ENCODE measurements around the gene DAGLB. TPM values are rescaled to one million over a fixed set of nuclear protein-coding genes. Genes with fewer than 3 reads are reported as not detected.

Gene DAGLB
- total and polyA plus RNA-seq, 8 donors: 16.8 to 46.5 (median 18.7) TPM

DNA sequence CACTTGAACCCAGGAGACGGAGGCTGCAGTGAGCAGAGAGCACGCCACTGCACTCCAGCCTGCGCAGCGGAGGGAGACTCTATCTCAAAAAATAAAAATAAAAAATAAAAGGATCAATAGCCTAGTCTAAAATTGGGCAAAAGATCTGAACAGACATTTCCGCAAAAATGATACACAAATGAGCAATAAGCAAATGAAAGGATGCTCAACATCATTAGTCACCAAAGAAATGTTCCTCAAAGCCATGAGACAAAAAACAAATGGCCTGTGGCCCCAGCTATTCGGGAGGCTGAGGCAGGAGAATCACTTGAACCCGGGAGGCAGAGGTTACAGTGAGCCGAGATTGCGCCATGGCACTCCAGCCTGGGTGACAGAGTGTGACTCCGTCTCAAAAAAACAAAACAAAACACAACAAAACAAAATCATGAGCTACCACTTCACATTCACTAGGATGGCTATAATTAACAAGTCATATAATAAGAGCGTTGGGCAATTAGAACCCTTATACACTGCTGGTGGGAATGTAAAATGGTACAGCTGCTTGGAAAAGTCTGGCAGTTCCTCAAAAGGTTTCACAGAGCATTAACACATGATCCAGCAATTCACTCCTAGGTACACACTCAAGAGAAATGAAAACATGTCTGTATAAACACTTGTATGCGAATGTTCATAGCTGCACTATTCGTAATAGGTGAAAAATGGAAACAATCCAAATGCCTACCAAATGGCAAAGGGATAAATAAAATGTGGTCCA is 3.1 kb downstream of the DAGLB start:
- Histone ChIP-seq H3K4me1 (peaks cover 22 to 69% of the 10 kb centered on the region in 2 donors), H3K27ac (peak overlapping the region; percentile 39 to 51)
- intact Hi-C loops (cut with DNase I): no loop called here

DNA sequence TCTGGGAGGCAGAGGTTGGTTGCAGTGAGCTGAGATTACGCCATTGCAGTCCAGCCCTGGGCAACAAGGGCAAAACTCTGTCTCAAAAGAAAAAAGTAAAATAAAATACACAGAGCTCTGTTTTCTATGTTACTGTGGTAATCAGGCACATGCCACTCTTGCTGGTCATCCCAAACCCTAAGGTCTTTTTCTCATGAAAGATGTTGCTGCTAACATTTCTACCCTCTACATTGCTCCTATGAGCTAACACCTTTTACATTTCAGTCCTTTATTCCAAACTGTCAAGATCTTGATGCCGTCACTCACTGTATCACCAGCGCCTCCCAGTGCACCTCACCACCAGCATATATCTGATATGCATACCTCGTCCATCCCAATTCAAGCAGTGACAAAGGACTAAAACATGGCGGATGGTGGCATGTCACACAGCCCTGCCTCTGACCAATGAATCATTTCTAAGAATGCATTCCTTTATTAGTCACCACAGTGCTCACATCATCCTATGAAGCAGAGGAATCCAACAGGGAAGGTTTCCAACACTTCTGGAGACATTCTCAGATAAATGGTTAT is 4.3 kb downstream of the DAGLB start:
- Histone ChIP-seq H3K4me3 (no peak overlapping the region), H3K27me3 (no peaks in the 10 kb centered on the region), H3K27ac (no peak overlapping the region), H3K36me3 (peaks cover 0 to 47% of the 10 kb centered on the region in 2 donors), H3K9me3 (no peaks in the 10 kb centered on the region), H3K4me1 (peaks cover 19 to 80% of the 10 kb centered on the region in 2 donors)
- ATAC-seq (no peak), DNase-seq (no peak)
- intact Hi-C loops (cut with DNase I): no loop called here
- TF ChIP-seq, protein P1, sequence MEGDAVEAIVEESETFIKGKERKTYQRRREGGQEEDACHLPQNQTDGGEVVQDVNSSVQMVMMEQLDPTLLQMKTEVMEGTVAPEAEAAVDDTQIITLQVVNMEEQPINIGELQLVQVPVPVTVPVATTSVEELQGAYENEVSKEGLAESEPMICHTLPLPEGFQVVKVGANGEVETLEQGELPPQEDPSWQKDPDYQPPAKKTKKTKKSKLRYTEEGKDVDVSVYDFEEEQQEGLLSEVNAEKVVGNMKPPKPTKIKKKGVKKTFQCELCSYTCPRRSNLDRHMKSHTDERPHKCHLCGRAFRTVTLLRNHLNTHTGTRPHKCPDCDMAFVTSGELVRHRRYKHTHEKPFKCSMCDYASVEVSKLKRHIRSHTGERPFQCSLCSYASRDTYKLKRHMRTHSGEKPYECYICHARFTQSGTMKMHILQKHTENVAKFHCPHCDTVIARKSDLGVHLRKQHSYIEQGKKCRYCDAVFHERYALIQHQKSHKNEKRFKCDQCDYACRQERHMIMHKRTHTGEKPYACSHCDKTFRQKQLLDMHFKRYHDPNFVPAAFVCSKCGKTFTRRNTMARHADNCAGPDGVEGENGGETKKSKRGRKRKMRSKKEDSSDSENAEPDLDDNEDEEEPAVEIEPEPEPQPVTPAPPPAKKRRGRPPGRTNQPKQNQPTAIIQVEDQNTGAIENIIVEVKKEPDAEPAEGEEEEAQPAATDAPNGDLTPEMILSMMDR (IDR thresholded peaks at IDR 0.05): no peak

More for the DNA sequence above, 3.1 kb downstream of the DAGLB start:
- no peaks in the 10 kb centered on the region for H3K9me3 ChIP-seq
- peaks cover 0 to 47% of the 10 kb centered on the region in 2 donors for H3K36me3 ChIP-seq
- H3K27me3 ChIP-seq: no peaks in the 10 kb centered on the region
- H3K4me3 ChIP-seq: no peak overlapping the region
- TF ChIP-seq, protein P1 (IDR thresholded peaks at IDR 0.05): no peak
- DNase-seq (no peak), ATAC-seq (peak; percentile 18)

DNA sequence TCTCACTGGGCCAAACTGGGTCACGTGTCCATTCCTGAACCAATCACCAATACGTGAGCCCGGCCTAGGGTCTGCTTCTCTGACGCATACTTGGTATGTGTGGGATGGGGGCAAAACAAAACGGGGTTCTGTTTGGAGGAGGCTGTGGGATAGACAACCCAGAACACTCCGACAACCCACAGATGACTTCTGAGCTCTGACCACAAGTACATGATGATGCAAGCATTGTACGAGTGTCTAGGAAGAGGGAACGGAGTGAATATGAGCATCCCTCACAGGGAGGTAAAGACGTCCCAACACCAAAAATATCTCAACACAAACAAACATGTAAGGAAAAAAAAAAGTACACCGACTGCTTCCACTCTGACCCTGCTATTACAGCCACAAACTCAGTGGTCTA is 5.6 kb downstream of the DAGLB start:
- no peaks in the 10 kb centered on the region for H3K9me3 ChIP-seq
- H3K36me3 ChIP-seq: peaks cover 0 to 47% of the 10 kb centered on the region in 2 donors
- H3K27ac ChIP-seq: peak overlapping the region in 1 of 2 donors; percentile 50
- H3K4me1 ChIP-seq: peaks cover 16 to 94% of the 10 kb centered on the region in 2 donors
- ATAC-seq (no peak), DNase-seq (no peak)
- TF ChIP-seq, protein P1 (IDR thresholded peaks at IDR 0.05): no peak
- intact Hi-C loops (cut with DNase I): no loop called here
- H3K27me3 ChIP-seq: no peaks in the 10 kb centered on the region
- H3K4me3 ChIP-seq: no peak overlapping the region

DNA sequence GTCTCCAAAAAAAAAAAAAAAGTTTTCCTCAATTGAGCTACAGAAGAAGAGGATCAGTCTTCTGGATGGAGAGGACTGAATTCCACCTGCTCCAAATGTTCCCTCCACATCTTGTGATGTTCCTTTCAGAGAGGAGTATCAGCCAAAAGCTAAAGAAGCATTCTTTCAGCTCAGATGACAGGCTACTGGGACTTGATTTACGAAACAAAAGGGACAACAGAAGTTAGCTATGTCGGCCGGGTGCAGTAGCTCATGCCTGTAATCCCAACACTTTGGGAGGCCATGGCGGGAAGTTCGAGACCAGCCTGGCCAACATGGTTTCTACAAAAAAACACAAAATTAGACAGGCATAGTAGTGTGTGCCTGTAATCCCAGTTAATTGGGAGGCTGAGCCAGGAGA is 7.4 kb downstream of the DAGLB start:
- H3K4me1 ChIP-seq: peaks cover 8 to 95% of the 10 kb centered on the region in 2 donors
- DNase-seq (no peak), ATAC-seq (no peak)
- no peak overlapping the region for H3K27ac ChIP-seq
- intact Hi-C loops (cut with DNase I): no loop called here
- H3K36me3 ChIP-seq: peaks cover 0 to 40% of the 10 kb centered on the region in 2 donors
- no peaks in the 10 kb centered on the region for H3K27me3 ChIP-seq
- H3K9me3 ChIP-seq: no peaks in the 10 kb centered on the region
- H3K4me3 ChIP-seq: no peak overlapping the region
- TF ChIP-seq, protein P1 (IDR thresholded peaks at IDR 0.05): no peak

DNA sequence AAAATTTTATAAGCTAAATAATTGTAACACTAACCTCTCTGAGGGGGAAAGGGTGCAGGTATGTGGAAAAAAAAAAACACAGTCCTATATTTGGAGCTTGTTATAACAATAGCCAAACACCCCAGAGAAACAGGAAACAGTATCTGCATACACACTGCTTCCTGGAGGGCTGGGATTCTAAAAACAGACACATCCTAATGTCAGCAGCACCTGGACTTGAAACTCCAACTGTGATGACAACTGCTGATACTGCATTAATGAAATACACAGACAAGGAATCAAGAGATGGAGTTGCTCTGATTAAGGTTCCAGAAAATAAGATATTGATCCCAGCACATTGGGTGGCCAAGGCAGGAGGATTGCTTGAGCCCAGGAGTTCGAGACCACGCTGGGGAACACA is 9.3 kb downstream of the DAGLB start:
- Histone ChIP-seq H3K27ac (peak overlapping the region in 1 of 2 donors; percentile 93), H3K4me3 (no peak overlapping the region), H3K36me3 (peaks cover 0 to 25% of the 10 kb centered on the region in 2 donors), H3K9me3 (no peaks in the 10 kb centered on the region), H3K27me3 (no peaks in the 10 kb centered on the region), H3K4me1 (peaks cover 2 to 95% of the 10 kb centered on the region in 2 donors)
- intact Hi-C loops (cut with DNase I): no loop called here
- ATAC-seq (no peak), DNase-seq (peak in 1 of 4 donors; percentile 29)
- TF ChIP-seq, protein P1 (IDR thresholded peaks at IDR 0.05): no peak

Data from left lung (tissue), 10 donors.